HG03196 (cell line): ENCODE measurements around the gene TMEM14C.
"Not testable (repeated sequence)": the region's sequence is repeated elsewhere in the genome, so short reads cannot be mapped to it uniquely, and the experiment has no call there.

Experiments
- ATAC-seq: cut with Tn5 transposase; IDR thresholded peaks from one replicate; pipeline ENCODE4 v1.9.1; 2021; ENCODE audit not compliant: unreplicated experiment

The TMEM14C gene

GRCh38 chr6:10720960-10721849 lies 1.7 kb upstream of the TMEM14C start:
- not testable (repeated sequence) for ATAC-seq

DNA sequence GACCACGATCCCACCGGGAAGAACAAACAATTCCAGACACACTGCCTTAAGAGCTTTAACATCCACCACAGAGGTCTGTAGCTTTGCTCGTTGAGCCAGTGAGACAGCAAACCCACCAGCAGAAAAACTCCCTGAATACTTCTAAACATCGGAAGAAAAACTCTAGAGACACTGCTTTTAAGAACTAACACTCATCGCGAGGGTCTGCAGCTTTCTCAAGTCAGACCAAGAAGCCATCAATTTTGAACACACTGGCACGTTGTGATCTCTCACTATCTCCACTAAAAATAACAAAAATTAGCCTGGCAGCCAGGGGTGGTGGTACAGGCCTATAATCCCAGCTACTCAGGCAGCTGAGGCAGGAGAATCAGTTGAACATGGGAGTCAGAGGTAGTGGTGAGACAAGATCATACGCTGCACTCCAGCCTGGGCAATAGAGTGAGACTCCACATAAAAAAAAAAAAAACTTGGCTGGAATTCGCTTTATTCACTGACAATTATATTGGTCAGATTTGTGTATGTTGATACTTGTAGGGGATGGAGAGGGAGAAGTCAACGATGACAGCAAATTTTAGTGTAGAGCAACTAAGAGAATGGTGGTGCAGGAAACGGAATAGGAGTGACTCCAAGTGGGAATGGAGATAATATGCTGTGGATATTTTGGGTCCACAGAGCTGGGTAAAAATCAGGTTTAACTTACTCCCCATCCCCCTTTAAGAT lies 860 bp upstream of the TMEM14C start:
- no peak for ATAC-seq

GRCh38 chr6:10722570-10722819 lies 375 bp upstream of the TMEM14C start:
- ATAC-seq: no peak

DNA sequence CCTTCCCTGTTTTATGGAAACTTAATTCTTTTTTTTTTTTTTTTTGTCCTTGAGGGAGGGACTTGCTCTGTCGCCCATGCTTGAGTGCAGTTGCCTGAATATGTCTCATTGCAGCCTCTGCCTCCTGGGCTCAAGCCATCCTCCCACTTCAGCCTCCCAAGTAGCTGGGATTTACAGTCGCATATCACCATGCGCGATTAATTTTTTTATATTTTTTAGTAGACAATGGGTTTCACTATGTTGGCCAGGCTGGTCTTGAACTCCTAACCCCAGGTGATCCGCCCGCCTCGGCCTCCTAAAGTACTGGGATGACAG lies 654 bp downstream of the TMEM14C start:
- ATAC-seq: no peak

DNA sequence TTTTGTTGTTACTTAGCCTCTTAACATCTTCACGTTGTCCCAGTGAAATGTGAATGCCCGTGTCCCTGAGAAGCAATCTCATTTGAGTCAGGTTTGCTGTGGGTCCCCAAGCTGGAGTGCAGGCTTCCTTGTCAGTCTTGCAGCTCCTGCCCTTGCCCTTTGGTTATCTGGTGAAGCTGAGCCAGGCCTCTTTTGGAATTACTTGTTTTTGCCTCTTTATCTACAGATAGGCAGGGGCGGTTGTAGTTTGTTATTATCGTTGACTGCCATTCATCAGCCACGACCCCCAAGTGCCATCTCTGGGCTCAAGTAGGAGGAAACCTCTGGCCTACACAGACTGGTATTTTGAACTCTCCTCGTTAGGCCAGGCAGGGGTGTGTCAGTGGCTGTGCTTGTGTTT lies 2.2 kb downstream of the TMEM14C start:
- no peak for ATAC-seq

GRCh38 chr6:10725716-10726115 lies 2.8 kb downstream of the TMEM14C start:
- ATAC-seq: no peak

- ATAC-seq: no peak
These were observed 7.4 kb downstream of the TMEM14C start for GRCh38 chr6:10730254-10730653.

- no peak for ATAC-seq
These were observed 10.4 kb downstream of the TMEM14C start for GRCh38 chr6:10733151-10733715.

DNA sequence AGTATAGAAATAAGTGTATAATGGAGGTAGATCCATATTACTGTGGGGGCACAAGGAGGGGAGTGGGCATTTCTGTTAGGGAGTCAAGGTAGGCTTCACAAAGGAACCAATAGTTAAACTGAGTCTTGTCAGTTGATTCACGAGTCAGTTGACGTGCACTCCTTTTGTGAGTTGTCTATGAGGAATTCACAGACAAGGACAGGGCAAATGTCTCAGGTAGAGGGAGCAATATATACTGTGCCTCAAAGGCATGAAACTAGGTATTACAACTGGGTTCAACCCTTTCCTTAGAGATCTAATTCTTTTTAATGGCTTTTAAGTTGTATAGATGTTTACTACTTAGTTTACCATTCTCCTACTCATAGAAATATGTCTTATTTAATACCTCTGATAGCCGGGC lies 11.0 kb downstream of the TMEM14C start:
- ATAC-seq: no peak

- ATAC-seq: no peak
These were observed 13.9 kb downstream of the TMEM14C start for GRCh38 chr6:10736731-10737130.

DNA sequence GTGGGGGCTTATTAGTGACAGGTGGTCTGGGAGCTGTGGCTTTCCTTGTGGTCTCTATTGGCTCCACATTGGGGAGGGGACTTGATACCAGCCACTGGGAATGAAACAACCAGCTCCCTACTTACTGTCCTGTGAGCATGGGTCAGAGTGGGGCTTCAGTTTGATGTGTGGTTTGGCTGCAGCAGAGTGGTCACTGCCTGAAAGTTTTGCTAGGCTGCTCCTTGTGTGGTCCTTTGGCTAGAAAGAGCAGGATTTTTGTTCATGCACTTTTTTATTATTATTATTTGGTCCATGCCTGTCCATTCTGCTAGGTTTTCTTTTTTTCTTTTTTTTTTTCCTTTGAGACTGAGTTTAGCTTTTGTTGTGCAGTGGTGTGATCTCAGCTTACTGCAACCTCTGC lies 17.2 kb downstream of the TMEM14C start:
- no peak for ATAC-seq

DNA sequence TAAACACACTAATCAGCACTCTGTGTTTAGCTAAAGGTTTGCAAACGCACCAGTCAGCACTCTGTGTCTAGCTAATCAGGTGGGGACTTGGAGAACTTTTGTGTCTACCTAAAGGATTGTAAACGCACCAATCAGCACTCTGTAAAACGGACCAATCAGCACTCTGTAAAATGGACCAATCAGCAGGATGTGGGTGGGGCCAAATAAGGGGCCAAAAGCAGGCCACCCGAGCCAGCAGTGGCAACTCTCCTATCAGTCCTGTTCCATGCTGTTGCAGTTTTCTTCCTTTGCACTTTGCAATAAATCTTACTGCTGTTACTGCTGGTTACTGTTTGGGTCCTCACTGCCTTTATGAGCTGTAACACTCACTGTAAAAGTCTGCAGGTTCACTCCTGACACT lies 18.8 kb downstream of the TMEM14C start:
- ATAC-seq: not testable (repeated sequence)

- ATAC-seq: no peak
These were observed 19.4 kb downstream of the TMEM14C start for GRCh38 chr6:10742251-10742650.

- ATAC-seq: no peak
These were observed 20.6 kb downstream of the TMEM14C start for GRCh38 chr6:10743515-10743914.

DNA sequence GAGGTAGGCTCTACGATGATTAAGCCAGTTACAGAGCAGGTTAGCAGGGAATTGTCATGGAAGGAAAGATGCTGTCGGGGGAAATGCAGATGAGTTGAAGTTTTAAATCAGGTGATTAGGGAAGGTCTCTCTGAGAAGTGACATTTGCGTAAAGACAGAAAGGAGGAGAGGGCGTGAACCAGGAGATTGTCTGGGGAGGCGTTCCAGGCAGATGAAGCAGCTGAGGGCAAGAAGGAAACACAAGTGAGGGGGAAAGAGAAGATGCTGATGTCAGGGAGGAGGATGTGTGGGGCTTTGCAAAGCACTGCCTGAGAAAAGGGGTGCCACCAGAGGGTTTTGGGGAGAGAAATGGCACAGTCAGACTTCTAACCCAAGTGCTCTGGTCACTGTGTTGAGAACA lies 22.2 kb downstream of the TMEM14C start:
- no peak for ATAC-seq

- ATAC-seq: no peak
These were observed 24.0 kb downstream of the TMEM14C start for GRCh38 chr6:10746915-10747250.

DNA sequence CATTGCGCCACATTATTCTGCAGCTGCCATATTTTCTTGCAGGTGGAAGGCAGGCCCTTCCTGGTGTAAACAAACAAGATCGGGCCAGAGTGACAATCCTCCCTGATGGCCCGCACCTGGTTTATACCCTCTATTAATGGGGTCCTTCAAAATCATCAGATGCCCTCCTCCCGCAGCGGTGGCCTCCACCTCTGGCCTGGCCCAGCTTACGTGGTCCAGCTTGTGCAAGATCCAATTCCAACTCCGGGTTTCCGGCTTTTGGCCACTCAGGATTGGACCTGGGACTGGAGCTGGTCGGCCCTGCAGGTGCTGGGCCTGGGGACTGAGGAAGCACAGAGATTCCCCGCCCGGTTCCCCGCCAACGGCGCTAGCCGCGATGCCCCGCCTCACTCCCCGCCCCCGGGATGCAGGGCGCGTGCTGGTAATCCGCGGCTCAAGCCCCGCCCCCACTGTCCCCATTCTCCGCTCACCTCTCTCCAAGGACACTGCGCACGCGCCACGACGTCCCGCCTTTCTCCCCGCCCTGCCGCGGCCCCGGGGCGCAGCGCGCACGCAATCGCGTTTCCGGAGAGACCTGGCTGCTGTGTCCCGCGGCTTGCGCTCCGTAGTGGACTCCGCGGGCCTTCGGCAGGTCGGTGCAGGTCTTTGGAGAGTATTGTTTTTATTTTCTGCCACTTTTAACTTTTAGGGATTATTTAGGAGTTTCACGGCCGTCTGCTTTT lies 24.5 kb downstream of the TMEM14C start, which contains the start of gene TMEM14B:
TSS of gene TMEM14B (plus strand) at position 555 of the 722 bp plus-strand sequence. CDS start 1,441 bp downstream, outside the sequence.
- ATAC-seq: peak; percentile 96

- no peak for ATAC-seq
These were observed 26.9 kb downstream of the TMEM14C start for GRCh38 chr6:10749734-10750133.

DNA sequence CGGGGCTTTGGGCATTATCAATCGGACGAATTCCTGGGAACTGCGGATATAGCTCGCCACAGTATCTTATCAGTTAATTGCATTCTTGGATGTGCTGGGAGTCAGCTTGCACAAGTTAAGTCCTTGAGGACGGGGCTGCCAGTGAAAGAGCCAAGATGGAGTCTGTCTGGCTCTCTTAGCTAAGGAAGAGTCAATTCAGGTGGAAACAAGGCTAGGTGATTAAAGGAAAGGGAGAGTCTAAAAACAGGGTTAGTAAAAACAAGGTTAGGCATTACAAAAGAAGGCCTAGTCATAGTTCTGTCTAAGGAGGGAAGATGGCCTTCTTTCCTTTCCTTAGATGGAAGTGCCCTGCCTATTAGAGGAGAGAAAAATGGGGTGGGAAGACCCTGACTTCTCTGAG lies 27.7 kb downstream of the TMEM14C start:
- ATAC-seq: not testable (repeated sequence)

DNA sequence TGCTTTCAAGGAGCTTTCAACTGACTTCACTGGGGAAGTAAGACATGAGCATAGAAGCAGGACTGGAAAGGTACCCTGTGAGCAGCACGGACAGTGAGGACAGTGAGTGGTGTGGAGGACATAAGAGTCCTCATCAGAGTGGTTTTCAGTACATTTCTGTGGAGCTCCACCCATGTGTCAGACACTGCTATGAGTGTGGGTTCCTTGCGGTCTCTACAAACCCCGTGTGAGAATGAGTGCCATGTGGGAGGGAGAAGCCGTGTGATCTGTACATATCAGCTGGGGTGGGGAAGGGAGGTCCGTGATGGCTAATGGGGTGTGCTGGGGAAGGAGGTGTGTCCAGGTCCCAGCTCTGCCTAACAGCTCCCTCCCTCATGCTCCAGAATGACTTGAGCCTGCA lies 28.9 kb downstream of the TMEM14C start:
- not testable (repeated sequence) for ATAC-seq

DNA sequence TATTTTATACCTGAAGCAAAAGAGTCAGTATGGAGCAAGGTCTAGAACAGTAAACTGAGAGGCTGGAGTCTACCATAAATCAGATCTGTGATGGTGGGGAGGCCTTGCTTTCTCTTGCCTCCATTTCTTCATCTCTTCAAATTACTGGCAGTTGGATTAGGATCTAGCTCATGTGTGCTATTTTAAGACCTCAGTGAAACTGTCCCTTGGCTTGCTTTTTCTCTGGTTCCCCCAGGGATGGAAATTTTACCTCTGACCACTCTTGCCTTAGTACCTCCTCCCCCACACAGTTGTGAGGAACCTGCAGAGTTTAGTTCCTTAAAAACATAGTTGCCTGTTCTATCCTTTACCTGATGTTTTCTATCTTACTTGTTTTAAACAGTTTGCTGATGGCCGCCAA lies 33.2 kb downstream of the TMEM14C start:
- no peak for ATAC-seq
